Cardiac fibroblast (primary cell): ENCODE data around the gene SWSAP1.

Experiments
- DNase-seq, 2 donors: peaks; one replicate each; pipeline versions ENCODE4 v3.0.0 to v3.0.0-alpha.2; 2010; ENCODE audit warnings: low read depth in 2 of 2
- H3K4me3 ChIP-seq, 2 donors: replicated peaks in 1 of 2; 1 replicate in 1 of 2; 2 replicates in 1 of 2; pipeline ENCODE4 v1.5.1; 2011; ENCODE audit warnings: low read depth in 2 of 2, low read length in 2 of 2, mild to moderate bottlenecking in 2 of 2, moderate library complexity in 1 of 2
- TF ChIP-seq, protein P1 (sequence below): IDR thresholded peaks from one replicate; pipeline ENCODE4 v1.5.1; 2011; ENCODE audit warnings: low read depth, mild to moderate bottlenecking, low read length, inconsistent platforms

Gene SWSAP1

DNA sequence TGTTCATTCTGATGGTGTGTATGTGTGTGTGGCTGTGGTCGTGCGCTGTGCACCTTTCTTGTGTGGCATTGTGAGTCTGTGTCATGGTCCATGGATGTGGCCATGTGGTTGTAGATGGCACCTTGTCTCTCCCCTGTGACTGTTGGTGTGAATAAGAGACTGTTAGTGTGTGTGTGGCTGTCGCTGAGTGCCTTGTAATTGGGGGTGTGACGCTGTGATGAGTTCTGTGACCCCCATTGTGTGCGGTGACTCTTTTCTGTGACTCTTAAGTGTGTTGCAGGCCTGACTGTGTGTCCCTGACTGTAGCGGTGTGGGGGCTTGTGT is 18.4 kb upstream of the SWSAP1 start:
- no peak for DNase-seq
- TF ChIP-seq, protein P1, sequence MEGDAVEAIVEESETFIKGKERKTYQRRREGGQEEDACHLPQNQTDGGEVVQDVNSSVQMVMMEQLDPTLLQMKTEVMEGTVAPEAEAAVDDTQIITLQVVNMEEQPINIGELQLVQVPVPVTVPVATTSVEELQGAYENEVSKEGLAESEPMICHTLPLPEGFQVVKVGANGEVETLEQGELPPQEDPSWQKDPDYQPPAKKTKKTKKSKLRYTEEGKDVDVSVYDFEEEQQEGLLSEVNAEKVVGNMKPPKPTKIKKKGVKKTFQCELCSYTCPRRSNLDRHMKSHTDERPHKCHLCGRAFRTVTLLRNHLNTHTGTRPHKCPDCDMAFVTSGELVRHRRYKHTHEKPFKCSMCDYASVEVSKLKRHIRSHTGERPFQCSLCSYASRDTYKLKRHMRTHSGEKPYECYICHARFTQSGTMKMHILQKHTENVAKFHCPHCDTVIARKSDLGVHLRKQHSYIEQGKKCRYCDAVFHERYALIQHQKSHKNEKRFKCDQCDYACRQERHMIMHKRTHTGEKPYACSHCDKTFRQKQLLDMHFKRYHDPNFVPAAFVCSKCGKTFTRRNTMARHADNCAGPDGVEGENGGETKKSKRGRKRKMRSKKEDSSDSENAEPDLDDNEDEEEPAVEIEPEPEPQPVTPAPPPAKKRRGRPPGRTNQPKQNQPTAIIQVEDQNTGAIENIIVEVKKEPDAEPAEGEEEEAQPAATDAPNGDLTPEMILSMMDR, result no peak
- peak overlapping the region; percentile 70 to 76 for H3K4me3 ChIP-seq

DNA sequence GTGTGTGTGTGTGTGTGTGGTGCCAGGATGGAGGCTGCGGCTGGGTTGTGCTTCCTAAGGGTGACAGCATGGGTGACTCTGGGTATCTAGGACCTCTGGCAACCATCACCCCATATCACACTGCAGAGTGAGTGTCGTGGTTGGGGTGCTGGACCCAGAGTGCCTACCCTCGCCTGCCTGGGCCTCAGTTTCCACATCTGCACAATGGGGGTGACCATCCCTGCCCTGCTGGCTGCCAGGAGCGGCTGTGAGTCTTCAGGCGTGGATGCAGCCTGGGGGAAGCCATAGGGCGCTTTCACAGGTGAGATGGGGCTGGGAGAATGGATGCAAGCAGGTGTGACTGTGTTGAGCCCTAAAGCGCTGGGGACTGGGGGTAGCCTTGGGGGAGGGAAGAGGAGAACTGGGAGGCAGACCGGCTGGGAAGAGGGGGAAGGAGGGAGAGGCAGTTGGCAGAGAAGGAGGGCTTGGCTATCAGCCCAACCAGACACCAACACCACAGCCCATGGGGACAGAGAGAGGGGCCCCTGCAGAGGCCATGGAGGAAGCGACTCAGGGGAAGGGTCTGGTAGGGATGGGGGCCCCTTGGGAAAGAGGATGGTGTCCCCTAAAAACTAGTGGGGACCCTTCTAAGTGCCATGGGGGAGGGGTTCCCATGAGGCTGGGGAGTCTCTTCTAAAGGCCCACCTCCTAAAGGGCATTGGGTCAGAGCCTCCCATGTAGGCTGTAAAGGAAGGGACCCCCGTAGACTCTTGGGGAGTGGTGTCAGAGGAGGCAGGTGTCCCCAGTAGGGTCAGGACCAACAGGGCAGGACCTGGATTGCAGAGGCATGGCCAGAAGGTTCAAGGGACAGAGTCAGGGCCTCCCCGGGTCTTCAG is 17.6 kb upstream of the SWSAP1 start:
- TF ChIP-seq, protein P1, result no peak
- no peak for DNase-seq
- H3K4me3 ChIP-seq, result no peak overlapping the region

DNA sequence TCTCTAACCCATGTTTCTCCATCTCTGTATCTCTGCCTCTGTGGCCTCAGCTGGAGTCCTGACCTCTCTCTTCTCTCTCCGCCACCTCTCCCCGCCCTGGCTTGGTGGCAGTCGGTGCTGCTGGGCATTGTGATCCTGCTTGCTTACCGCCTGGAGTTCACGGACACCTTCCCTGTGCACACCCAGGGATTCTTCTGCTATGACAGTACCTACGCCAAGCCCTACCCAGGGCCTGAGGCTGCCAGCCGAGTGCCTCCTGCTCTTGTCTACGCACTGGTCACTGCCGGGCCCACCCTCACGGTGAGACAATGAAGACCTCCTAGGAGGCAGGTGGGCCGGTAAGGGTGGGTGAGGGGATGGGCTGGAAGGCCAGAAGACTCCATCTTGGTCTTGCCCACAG is 15.0 kb upstream of the SWSAP1 start:
- TF ChIP-seq, protein P1, result no peak
- DNase-seq, result no peak
- no peak overlapping the region for H3K4me3 ChIP-seq

DNA sequence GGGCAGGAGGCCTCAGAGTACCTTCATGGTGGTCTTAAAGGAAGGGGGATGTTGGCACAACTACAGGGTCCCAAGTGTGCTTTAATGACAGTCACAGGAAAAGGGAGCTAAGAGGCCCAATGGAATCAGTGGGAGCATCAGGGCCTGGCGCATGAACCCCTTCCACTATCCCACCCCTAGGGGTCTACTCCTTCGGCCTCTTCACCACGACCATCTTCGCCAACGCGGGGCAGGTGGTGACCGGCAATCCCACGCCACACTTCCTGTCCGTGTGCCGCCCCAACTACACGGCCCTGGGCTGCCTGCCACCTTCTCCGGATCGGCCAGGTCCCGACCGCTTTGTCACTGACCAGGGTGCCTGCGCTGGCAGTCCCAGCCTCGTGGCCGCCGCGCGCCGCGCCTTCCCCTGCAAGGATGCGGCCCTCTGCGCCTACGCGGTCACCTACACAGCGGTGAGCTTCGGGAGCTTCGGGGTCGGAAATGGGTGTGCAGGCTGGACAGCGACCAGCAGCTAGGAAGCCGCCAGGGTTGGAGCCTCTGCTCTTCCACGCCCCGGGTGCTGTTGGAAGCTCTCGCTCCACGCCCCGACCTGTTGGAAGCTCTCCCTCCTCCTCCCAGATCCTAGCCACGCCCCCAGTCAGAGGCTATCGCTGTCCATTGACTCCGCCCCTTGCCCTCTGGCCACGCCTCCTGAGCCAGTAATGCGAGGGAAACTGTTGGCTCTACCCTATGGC is 13.3 kb upstream of the SWSAP1 start:
- no peak overlapping the region for H3K4me3 ChIP-seq
- TF ChIP-seq, protein P1, result no peak
- DNase-seq, result no peak

DNA sequence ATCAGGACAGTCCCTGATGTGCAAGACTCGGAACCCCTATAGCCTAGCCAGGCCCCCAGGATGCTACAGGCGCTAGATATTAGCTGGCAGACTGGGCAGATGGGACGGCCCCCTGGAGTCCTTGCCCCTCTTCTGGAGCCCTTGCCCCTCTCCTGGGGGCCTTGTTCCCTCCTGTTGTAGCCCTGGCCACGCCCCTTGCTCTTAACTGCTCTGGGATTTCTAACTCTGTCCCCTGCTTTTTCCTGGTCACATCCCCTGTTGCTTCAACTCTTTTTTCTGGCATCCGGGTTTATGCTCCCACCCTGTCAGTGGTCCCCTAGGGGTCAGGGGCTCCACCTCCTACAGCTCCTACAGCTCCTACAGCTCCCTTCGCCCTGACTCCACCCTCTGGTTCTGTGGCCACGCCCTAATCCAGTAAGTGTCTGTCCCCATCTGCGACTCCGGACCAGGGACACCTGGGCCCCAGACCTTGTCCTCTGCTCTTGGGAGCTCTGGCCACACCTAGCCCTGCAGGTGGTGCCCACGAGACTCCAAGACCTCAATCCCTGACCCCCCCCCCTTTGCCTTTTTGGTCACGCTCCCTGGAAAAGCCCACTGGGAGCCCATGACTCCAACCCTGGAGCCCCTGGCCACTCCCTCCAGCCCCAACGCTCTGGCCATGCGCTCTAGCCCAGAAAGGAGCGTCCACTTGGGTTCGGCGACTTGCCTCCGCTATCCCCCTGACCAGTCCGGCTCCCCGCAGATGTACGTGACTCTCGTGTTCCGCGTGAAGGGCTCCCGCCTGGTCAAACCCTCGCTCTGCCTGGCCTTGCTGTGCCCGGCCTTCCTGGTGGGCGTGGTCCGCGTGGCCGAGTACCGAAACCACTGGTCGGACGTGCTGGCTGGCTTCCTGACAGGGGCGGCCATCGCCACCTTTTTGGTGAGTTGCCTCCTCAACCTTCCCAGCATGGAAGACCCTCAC is 12.4 kb upstream of the SWSAP1 start:
- no peak for DNase-seq
- TF ChIP-seq, protein P1, result no peak
- no peak overlapping the region for H3K4me3 ChIP-seq

DNA sequence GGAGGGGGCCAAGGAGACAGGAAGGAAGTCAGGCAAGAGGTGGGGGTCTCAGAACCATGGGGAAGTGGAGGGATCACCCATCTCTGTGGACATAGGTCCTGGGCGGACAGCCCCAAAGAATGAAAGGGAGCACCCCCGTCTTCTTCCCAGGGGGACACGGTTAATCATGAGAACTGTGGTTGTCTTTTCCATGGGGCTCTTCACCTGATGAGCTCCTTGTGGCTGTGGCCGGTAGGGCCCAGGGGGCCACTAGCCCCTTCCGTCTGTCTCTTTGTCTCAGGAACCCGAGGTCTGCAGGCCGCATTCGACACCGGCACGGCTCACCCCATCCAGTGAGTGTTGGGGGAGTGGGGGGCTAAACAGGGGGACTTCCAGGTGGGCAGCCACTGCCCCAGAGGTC is 10.6 kb upstream of the SWSAP1 start:
- TF ChIP-seq, protein P1, result no peak
- DNase-seq, result no peak
- H3K4me3 ChIP-seq, result no peak overlapping the region
